ENCODE measurements around the gene GALNT10.

GRCh38 chr5:154218786-154219185 lies 28.3 kb downstream of the GALNT10 start:
- TF ChIP-seq, protein P1, sequence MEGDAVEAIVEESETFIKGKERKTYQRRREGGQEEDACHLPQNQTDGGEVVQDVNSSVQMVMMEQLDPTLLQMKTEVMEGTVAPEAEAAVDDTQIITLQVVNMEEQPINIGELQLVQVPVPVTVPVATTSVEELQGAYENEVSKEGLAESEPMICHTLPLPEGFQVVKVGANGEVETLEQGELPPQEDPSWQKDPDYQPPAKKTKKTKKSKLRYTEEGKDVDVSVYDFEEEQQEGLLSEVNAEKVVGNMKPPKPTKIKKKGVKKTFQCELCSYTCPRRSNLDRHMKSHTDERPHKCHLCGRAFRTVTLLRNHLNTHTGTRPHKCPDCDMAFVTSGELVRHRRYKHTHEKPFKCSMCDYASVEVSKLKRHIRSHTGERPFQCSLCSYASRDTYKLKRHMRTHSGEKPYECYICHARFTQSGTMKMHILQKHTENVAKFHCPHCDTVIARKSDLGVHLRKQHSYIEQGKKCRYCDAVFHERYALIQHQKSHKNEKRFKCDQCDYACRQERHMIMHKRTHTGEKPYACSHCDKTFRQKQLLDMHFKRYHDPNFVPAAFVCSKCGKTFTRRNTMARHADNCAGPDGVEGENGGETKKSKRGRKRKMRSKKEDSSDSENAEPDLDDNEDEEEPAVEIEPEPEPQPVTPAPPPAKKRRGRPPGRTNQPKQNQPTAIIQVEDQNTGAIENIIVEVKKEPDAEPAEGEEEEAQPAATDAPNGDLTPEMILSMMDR (conservative IDR thresholded peaks at IDR 0.05; ENCODE audit: low read depth in 2 of 2), result no peak
- TF ChIP-seq EZH2 (IDR thresholded peaks at IDR 0.05; ENCODE audit: low read depth, unreplicated experiment), result no peak
- no peak for TF ChIP-seq POLR2AphosphoS5 (IDR thresholded peaks at IDR 0.05; ENCODE audit: low read depth)
- TF ChIP-seq EZH2phosphoT487 (IDR thresholded peaks at IDR 0.05; ENCODE audit: unreplicated experiment), result no peak
- TF ChIP-seq REST (IDR thresholded peaks at IDR 0.05; ENCODE audit: unreplicated experiment), result no peak
- no peak for TF ChIP-seq CREB1 (CRISPR knock-in tag; IDR thresholded peaks at IDR 0.05; ENCODE audit: low read depth)
- TF ChIP-seq NANOG (IDR thresholded peaks at IDR 0.05; ENCODE audit: borderline replicate concordance), result no peak
- TF ChIP-seq ETS1 (IDR thresholded peaks at IDR 0.05), result no peak
- no peak for TF ChIP-seq JUNB (IDR thresholded peaks at IDR 0.05; ENCODE audit: unreplicated experiment)
- no peak for TF ChIP-seq STAT1 (IDR thresholded peaks at IDR 0.05; ENCODE audit: unreplicated experiment)
- TF ChIP-seq ZNF114 (CRISPR knock-in tag; IDR thresholded peaks at IDR 0.05), result no peak
- TF ChIP-seq, protein P2, sequence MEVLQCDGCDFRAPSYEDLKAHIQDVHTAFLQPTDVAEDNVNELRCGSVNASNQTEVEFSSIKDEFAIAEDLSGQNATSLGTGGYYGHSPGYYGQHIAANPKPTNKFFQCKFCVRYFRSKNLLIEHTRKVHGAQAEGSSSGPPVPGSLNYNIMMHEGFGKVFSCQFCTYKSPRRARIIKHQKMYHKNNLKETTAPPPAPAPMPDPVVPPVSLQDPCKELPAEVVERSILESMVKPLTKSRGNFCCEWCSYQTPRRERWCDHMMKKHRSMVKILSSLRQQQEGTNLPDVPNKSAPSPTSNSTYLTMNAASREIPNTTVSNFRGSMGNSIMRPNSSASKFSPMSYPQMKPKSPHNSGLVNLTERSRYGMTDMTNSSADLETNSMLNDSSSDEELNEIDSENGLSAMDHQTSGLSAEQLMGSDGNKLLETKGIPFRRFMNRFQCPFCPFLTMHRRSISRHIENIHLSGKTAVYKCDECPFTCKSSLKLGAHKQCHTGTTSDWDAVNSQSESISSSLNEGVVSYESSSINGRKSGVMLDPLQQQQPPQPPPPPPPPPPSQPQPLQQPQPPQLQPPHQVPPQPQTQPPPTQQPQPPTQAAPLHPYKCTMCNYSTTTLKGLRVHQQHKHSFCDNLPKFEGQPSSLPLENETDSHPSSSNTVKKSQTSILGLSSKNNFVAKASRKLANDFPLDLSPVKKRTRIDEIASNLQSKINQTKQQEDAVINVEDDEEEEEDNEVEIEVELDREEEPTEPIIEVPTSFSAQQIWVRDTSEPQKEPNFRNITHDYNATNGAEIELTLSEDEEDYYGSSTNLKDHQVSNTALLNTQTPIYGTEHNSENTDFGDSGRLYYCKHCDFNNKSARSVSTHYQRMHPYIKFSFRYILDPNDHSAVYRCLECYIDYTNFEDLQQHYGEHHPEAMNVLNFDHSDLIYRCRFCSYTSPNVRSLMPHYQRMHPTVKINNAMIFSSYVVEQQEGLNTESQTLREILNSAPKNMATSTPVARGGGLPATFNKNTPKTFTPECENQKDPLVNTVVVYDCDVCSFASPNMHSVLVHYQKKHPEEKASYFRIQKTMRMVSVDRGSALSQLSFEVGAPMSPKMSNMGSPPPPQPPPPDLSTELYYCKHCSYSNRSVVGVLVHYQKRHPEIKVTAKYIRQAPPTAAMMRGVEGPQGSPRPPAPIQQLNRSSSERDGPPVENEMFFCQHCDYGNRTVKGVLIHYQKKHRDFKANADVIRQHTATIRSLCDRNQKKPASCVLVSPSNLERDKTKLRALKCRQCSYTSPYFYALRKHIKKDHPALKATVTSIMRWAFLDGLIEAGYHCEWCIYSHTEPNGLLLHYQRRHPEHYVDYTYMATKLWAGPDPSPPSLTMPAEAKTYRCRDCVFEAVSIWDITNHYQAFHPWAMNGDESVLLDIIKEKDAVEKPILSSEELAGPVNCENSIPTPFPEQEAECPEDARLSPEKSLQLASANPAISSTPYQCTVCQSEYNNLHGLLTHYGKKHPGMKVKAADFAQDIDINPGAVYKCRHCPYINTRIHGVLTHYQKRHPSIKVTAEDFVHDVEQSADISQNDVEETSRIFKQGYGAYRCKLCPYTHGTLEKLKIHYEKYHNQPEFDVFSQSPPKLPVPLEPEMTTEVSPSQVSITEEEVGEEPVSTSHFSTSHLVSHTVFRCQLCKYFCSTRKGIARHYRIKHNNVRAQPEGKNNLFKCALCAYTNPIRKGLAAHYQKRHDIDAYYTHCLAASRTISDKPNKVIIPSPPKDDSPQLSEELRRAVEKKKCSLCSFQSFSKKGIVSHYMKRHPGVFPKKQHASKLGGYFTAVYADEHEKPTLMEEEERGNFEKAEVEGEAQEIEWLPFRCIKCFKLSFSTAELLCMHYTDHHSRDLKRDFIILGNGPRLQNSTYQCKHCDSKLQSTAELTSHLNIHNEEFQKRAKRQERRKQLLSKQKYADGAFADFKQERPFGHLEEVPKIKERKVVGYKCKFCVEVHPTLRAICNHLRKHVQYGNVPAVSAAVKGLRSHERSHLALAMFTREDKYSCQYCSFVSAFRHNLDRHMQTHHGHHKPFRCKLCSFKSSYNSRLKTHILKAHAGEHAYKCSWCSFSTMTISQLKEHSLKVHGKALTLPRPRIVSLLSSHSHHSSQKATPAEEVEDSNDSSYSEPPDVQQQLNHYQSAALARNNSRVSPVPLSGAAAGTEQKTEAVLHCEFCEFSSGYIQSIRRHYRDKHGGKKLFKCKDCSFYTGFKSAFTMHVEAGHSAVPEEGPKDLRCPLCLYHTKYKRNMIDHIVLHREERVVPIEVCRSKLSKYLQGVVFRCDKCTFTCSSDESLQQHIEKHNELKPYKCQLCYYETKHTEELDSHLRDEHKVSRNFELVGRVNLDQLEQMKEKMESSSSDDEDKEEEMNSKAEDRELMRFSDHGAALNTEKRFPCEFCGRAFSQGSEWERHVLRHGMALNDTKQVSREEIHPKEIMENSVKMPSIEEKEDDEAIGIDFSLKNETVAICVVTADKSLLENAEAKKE (CRISPR knock-in tag; IDR thresholded peaks at IDR 0.05), result no peak
- no peak for TF ChIP-seq ZNF331 (CRISPR knock-in tag; IDR thresholded peaks at IDR 0.05; ENCODE audit: low read depth)

Data from GM23338 (cell line).